ENCODE data around the gene OGFOD3.
A peak's percentile ranks its signal among the peaks of the same experiment; 100 is the strongest.
"Not testable (repeated sequence)": the region's sequence is repeated elsewhere in the genome, so short reads cannot be mapped to it uniquely, and the experiment has no call there.

Gene OGFOD3

GRCh38 chr17:82412081-82412480 lies 6.3 kb downstream of the OGFOD3 start:
- Mint-ChIP-seq H3K36me3 (peaks cover 33 to 50% of the 10 kb centered on the region in 2 donors), H3K4me1 (peaks cover 27 to 48% of the 10 kb centered on the region in 2 donors)
- not testable (repeated sequence) for H3K27ac Mint-ChIP-seq; H3K4me3 Mint-ChIP-seq; DNase-seq; H3K9me3 Mint-ChIP-seq; ATAC-seq (replicated peaks); H3K27me3 Mint-ChIP-seq

- Mint-ChIP-seq H3K36me3 (peaks cover 33 to 51% of the 10 kb centered on the region in 2 donors), H3K9me3 (no peaks in the 10 kb centered on the region), H3K4me3 (no peak overlapping the region), H3K27ac (no peak overlapping the region), H3K4me1 (peaks cover 27 to 48% of the 10 kb centered on the region in 2 donors), H3K27me3 (no peaks in the 10 kb centered on the region)
- no peak for ATAC-seq (replicated peaks)
- DNase-seq = no peak
Observed at GRCh38 chr17:82411396-82412053, 6.9 kb downstream of the OGFOD3 start.

- H3K36me3 Mint-ChIP-seq = peaks cover 35 to 54% of the 10 kb centered on the region in 2 donors
- H3K4me1 Mint-ChIP-seq = peaks cover 25 to 42% of the 10 kb centered on the region in 2 donors
- DNase-seq = no peak
- no peaks in the 10 kb centered on the region for H3K27me3 Mint-ChIP-seq
- ATAC-seq (replicated peaks) = no peak
- no peak overlapping the region for H3K4me3 Mint-ChIP-seq
- no peaks in the 10 kb centered on the region for H3K9me3 Mint-ChIP-seq
- no peak overlapping the region for H3K27ac Mint-ChIP-seq
Observed at GRCh38 chr17:82410014-82410716, 8.2 kb downstream of the OGFOD3 start.

GRCh38 chr17:82408938-82409318 lies 9.5 kb downstream of the OGFOD3 start:
- Mint-ChIP-seq H3K36me3 (peaks cover 33 to 46% of the 10 kb centered on the region in 2 donors), H3K4me1 (peaks cover 20 to 30% of the 10 kb centered on the region in 2 donors), H3K27me3 (no peaks in the 10 kb centered on the region), H3K9me3 (no peaks in the 10 kb centered on the region), H3K4me3 (no peak overlapping the region), H3K27ac (no peak overlapping the region)
- DNase-seq (no peak), ATAC-seq (replicated peaks) (no peak)

DNA sequence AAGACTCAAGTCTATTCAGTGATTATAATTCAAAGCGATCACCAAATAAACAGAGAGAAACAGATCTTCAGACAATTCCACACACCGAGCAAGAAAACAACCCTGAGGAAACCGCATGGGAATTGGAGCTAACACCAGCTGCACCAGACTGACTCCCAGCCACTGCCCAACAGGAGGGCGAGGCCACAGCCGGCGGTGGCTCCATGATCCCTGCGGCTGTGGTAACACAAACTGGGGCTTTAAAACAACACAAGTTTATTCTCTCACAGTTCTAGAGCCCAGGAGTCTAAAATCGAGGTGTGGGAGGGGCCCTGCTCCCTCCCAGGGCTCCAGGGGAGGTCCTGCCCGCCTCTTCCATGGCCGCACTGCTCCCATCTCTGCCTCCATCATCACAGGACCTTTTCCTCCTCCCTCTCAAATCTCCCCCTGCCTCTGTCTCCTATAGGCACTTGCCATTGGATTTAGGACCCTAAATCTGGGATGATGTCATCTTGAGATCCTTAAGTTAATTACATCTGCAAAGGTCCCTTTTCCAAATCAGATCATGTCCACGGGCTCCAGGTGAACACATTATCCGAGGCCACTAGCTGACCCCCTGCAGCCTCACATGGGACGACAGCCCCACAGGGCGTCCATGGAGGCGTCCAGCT lies 10.0 kb downstream of the OGFOD3 start:
- Mint-ChIP-seq H3K4me3 (no peak overlapping the region), H3K36me3 (peaks cover 35 to 50% of the 10 kb centered on the region in 2 donors), H3K9me3 (no peaks in the 10 kb centered on the region), H3K27ac (no peak overlapping the region), H3K27me3 (no peaks in the 10 kb centered on the region), H3K4me1 (peaks cover 20 to 30% of the 10 kb centered on the region in 2 donors)
- ATAC-seq (replicated peaks) = no peak
- no peak for DNase-seq

- Mint-ChIP-seq H3K9me3 (no peaks in the 10 kb centered on the region), H3K36me3 (peaks cover 32 to 55% of the 10 kb centered on the region in 2 donors), H3K4me1 (peaks cover 12 to 29% of the 10 kb centered on the region in 2 donors), H3K27ac (no peak overlapping the region), H3K27me3 (no peaks in the 10 kb centered on the region), H3K4me3 (no peak overlapping the region)
- DNase-seq = no peak
- no peak for ATAC-seq (replicated peaks)
Observed at GRCh38 chr17:82407255-82407654, 11.1 kb downstream of the OGFOD3 start.

DNA sequence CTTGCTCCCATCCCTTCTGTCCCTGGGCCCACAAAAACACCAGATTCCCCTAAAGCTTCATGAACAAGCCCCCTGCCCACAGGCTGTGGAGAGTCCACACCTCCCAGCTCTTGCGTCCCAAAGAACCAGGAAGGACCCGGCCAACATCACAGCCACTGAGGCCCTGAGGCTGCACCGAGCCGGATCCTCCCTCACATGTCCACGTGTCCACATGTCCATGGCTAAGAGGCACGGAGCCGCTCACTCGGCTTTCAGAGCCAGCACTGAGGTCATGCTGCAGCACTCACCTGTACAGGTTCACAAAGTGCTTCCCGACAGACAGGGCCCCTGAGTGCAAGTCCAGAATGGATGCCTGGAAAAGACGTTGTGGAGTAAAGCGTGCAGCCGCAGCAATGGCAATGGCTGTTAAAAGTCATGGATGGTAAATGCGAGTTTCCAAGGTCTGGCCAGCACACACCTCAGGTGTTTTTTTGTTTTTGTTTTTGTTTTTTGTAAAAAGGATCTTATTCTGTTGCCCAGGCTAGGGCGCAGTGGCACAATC lies 12.2 kb downstream of the OGFOD3 start:
- peaks cover 32 to 57% of the 10 kb centered on the region in 2 donors for H3K36me3 Mint-ChIP-seq
- no peaks in the 10 kb centered on the region for H3K27me3 Mint-ChIP-seq
- no peaks in the 10 kb centered on the region for H3K9me3 Mint-ChIP-seq
- no peak overlapping the region for H3K4me3 Mint-ChIP-seq
- ATAC-seq (replicated peaks) = no peak
- DNase-seq = no peak
- H3K4me1 Mint-ChIP-seq = peaks cover 12 to 27% of the 10 kb centered on the region in 2 donors
- no peak overlapping the region for H3K27ac Mint-ChIP-seq

DNA sequence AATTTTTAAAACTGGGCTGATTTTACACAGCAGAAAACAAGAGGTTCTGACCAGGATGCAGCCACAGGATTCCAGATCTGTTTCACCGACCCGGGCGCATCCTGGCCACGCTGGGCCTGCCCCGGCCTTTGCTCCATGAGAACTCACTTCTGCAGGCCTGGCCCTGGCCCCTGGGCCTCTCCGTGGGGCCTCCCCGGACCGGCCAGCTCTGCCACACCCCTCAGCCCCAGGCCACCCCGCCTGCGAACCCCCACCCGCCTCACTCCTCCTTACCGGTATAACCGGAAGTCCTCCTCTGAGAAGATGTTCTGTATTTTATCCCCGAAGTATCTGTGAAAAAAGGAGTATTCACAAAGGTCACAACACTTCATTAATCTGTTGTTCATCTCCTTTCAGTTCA lies 13.3 kb downstream of the OGFOD3 start:
- Mint-ChIP-seq H3K27ac (no peak overlapping the region), H3K27me3 (no peaks in the 10 kb centered on the region), H3K4me1 (peaks cover 16 to 39% of the 10 kb centered on the region in 2 donors), H3K36me3 (peaks cover 36 to 64% of the 10 kb centered on the region in 2 donors), H3K4me3 (no peak overlapping the region), H3K9me3 (no peaks in the 10 kb centered on the region)
- DNase-seq (no peak), ATAC-seq (replicated peaks) (no peak)

GRCh38 chr17:82403662-82404660 lies 14.4 kb downstream of the OGFOD3 start:
- no peaks in the 10 kb centered on the region for H3K9me3 Mint-ChIP-seq
- ATAC-seq (replicated peaks) = no peak
- peaks cover 16 to 39% of the 10 kb centered on the region in 2 donors for H3K4me1 Mint-ChIP-seq
- H3K27me3 Mint-ChIP-seq = no peaks in the 10 kb centered on the region
- peaks cover 32 to 63% of the 10 kb centered on the region in 2 donors for H3K36me3 Mint-ChIP-seq
- H3K4me3 Mint-ChIP-seq = no peak overlapping the region
- DNase-seq = no peak
- H3K27ac Mint-ChIP-seq = peak overlapping the region; percentile 69

DNA sequence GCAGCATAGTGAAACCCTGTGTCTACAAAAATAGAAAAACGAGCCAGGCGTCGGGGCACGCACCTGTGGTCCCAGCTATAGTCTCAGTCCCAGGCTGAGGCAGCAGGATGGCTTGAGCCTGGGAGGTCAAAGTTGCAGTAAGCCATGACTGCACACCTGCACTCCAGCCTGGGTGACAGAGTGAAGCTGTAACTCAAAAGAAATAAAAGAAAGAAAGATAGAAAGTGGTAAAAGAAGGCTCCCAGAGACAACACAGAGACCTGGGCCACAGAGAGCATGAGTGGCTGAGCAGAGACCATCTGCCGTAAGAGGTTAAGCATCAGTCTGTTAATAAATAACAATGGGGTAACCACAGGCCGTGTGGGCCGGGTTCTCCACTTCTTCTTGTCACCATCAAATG lies 15.5 kb downstream of the OGFOD3 start:
- Mint-ChIP-seq H3K4me3 (no peak overlapping the region), H3K4me1 (peaks cover 13 to 29% of the 10 kb centered on the region in 2 donors), H3K9me3 (no peaks in the 10 kb centered on the region), H3K27ac (peak overlapping the region; percentile 51), H3K36me3 (peaks cover 30 to 59% of the 10 kb centered on the region in 2 donors), H3K27me3 (no peaks in the 10 kb centered on the region)
- DNase-seq (no peak), ATAC-seq (replicated peaks) (peak; percentile 57 to 73)

DNA sequence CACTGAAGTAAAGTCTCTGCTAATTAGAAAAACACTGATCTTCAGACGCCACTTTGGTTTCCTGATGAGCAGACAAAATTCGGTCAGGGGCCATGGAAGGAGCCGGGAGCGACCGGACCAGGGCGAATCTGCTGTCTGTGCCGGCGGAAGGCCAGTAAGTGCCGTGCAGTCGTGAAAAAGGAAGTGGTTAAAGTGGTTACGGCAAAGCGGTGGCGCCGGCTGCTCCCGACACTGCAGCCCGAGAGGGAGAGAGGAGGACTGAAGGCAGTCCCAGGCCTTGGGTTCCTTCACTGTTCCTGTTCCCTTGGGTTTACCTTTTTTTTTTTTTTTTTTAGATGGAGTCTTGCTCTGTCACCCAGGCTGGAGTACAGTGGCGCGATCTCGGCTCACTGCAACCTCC lies 17.6 kb downstream of the OGFOD3 start:
- no peaks in the 10 kb centered on the region for H3K27me3 Mint-ChIP-seq
- H3K36me3 Mint-ChIP-seq = peaks cover 28 to 60% of the 10 kb centered on the region in 2 donors
- H3K9me3 Mint-ChIP-seq = no peaks in the 10 kb centered on the region
- H3K27ac Mint-ChIP-seq = peak overlapping the region; percentile 95
- DNase-seq (peak; percentile 43), ATAC-seq (replicated peaks) (peak; percentile 88 to 90)
- H3K4me1 Mint-ChIP-seq = peaks cover 12 to 21% of the 10 kb centered on the region in 2 donors
- peak overlapping the region; percentile 75 to 85 for H3K4me3 Mint-ChIP-seq

DNA sequence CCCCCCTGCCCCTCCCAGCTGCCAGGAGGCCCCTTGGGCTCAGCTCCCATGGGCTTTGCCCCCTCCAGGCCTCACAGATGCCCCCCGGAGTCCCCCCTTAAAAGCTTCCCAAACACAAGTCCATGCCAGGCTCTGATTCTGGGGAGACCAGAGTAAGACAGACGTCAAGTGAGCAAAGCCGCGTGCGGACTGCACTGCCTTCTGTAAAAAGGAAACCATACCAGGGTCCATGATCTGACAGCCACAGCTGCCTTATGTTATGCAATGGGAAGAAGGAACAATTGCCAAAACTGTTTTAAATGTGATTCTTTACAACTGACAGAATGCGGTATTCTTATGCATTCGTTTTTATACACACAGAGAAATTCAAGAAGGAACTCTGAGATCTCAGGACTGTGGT lies 18.2 kb downstream of the OGFOD3 start:
- peaks cover 13 to 21% of the 10 kb centered on the region in 2 donors for H3K4me1 Mint-ChIP-seq
- DNase-seq = no peak
- no peaks in the 10 kb centered on the region for H3K27me3 Mint-ChIP-seq
- no peak overlapping the region for H3K4me3 Mint-ChIP-seq
- peaks cover 28 to 61% of the 10 kb centered on the region in 2 donors for H3K36me3 Mint-ChIP-seq
- no peak overlapping the region for H3K27ac Mint-ChIP-seq
- no peaks in the 10 kb centered on the region for H3K9me3 Mint-ChIP-seq
- no peak for ATAC-seq (replicated peaks)

GRCh38 chr17:82399601-82400101 lies 18.7 kb downstream of the OGFOD3 start:
- Mint-ChIP-seq H3K27me3 (no peaks in the 10 kb centered on the region), H3K4me1 (peaks cover 13 to 21% of the 10 kb centered on the region in 2 donors), H3K4me3 (no peak overlapping the region), H3K27ac (no peak overlapping the region), H3K36me3 (peaks cover 31 to 63% of the 10 kb centered on the region in 2 donors), H3K9me3 (no peaks in the 10 kb centered on the region)
- DNase-seq (no peak), ATAC-seq (replicated peaks) (no peak)

All from stimulated activated naive B cell treated with anti-CD40 and anti-IgM and Interleukin-4, amounts not matched to agents 10 μg/mL and 1 μg/mL and 100 μg/mL, for 72 hours (primary cell).